ENCODE measurements around the gene FAM184B. TPM values are rescaled to one million over a fixed set of nuclear protein-coding genes. Genes with fewer than 3 reads are reported as not detected.

FAM184B gene
- total RNA-seq, 1 donor from 2014 or later = 0.17 TPM

- no peak for TF ChIP-seq CTCF (IDR thresholded peaks at IDR 0.05; ENCODE audit: unreplicated experiment)
- no peaks in the 10 kb centered on the region for H3K27me3 Mint-ChIP-seq
- H3K4me3 Mint-ChIP-seq (ENCODE audit: low read depth) = no peak overlapping the region
- H3K36me3 Mint-ChIP-seq (ENCODE audit: insufficient read depth) = peaks cover 25% of the 10 kb centered on the region
- H3K4me1 Mint-ChIP-seq (ENCODE audit: low read depth) = peaks cover 17% of the 10 kb centered on the region
- no peak for DNase-seq (ENCODE audit: low spot score, unreplicated experiment)
- H3K9me3 Mint-ChIP-seq (ENCODE audit: low read depth) = no peaks in the 10 kb centered on the region
- no peak overlapping the region for H3K27ac Mint-ChIP-seq
These were observed 161.9 kb downstream of the FAM184B start for GRCh38 chr4:17619416-17620105.

- H3K4me1 Mint-ChIP-seq (ENCODE audit: low read depth) = peaks cover 17% of the 10 kb centered on the region
- no peaks in the 10 kb centered on the region for H3K9me3 Mint-ChIP-seq (ENCODE audit: low read depth)
- no peak for TF ChIP-seq CTCF (IDR thresholded peaks at IDR 0.05; ENCODE audit: unreplicated experiment)
- H3K27ac Mint-ChIP-seq = peak overlapping the region; percentile 78
- no peak overlapping the region for H3K4me3 Mint-ChIP-seq (ENCODE audit: low read depth)
- no peaks in the 10 kb centered on the region for H3K27me3 Mint-ChIP-seq
- no peak for DNase-seq (ENCODE audit: low spot score, unreplicated experiment)
- H3K36me3 Mint-ChIP-seq (ENCODE audit: insufficient read depth) = peaks cover 19% of the 10 kb centered on the region
These were observed 162.5 kb downstream of the FAM184B start for GRCh38 chr4:17618926-17619325.

DNA sequence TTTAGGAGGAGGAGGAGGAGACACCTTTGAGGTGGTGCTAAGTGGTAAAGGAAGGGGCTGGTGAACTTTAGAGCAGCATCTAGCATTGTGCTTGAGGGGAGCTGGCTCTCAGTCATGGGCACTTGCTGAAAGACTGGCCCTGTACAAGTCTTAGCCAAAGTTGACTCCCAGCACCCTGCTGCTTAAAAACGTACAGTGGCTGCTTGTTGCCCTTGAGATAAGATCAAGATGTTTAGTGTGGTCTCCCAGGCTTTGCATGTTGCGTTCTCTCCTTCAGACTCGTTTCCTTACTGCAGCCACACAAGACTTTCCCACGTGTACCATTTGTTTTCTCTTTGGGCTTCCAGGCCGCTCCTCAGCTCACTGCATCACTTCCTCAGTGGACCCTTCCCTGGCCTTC lies 165.1 kb downstream of the FAM184B start:
- no peaks in the 10 kb centered on the region for H3K9me3 Mint-ChIP-seq (ENCODE audit: low read depth)
- H3K27ac Mint-ChIP-seq = peak overlapping the region; percentile 25
- H3K27me3 Mint-ChIP-seq = no peaks in the 10 kb centered on the region
- peak overlapping the region; percentile 66 for H3K4me3 Mint-ChIP-seq (ENCODE audit: low read depth)
- H3K4me1 Mint-ChIP-seq (ENCODE audit: low read depth) = peaks cover 18% of the 10 kb centered on the region
- no peak for DNase-seq (ENCODE audit: low spot score, unreplicated experiment)
- no peak for TF ChIP-seq CTCF (IDR thresholded peaks at IDR 0.05; ENCODE audit: unreplicated experiment)
- H3K36me3 Mint-ChIP-seq (ENCODE audit: insufficient read depth) = peaks cover 10% of the 10 kb centered on the region

DNA sequence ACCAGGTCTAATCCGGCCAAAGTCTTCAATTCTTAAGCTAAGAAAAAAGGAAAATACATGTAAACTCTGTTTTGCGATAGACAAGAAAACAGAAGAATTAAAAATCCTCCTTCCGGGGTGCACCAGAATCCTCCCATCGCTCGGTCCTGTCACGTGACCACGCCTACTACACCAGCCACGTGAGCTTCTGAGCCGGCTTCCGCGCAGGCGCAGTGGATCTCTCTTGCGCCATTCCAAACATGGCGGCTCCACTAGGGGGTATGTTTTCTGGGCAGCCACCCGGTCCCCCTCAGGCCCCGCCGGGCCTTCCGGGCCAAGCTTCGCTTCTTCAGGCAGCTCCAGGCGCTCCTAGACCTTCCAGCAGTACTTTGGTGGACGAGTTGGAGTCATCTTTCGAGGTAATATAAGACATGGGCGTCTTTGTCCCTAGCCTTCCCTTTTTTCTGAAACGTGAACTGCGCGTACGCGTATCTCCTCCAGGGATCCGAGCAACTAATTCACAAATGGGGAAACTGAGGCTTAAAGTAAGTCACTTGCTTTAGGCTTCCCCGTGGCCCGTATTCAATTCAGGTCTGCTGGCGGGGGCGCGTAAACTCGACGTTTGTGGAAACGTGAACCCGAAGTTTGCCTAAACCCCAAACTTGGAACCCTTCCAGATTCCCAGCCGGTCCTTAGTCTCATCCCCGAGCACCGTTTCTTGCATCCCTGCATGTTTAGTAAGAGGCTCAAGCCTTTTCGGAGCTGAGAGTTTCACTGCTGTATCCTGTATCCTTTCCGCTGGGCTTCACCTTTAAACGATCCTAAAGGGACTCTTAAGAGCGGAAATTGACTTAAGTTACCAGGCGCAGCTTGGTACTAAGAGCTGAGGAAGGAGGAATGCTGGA lies 166.8 kb downstream of the FAM184B start, which contains the start of gene MED28:
Gene MED28 (plus strand): TSS at position 226 of the 884 bp plus-strand sequence. CDS start 14 bp downstream, at position 240.
- Mint-ChIP-seq H3K27ac (peak within 1 kb of the TSS; percentile 96), H3K4me3 (ENCODE audit: low read depth) (peak within 1 kb of the TSS; percentile 93), H3K36me3 (ENCODE audit: insufficient read depth) (peaks cover 8% of the 10 kb centered on the region), H3K9me3 (ENCODE audit: low read depth) (no peaks in the 10 kb centered on the region), H3K27me3 (no peaks in the 10 kb centered on the region), H3K4me1 (ENCODE audit: low read depth) (peaks cover 18% of the 10 kb centered on the region)
- TF ChIP-seq CTCF (IDR thresholded peaks at IDR 0.05; ENCODE audit: unreplicated experiment) = no peak
- DNase-seq (ENCODE audit: low spot score, unreplicated experiment) = peak; percentile 93

DNA sequence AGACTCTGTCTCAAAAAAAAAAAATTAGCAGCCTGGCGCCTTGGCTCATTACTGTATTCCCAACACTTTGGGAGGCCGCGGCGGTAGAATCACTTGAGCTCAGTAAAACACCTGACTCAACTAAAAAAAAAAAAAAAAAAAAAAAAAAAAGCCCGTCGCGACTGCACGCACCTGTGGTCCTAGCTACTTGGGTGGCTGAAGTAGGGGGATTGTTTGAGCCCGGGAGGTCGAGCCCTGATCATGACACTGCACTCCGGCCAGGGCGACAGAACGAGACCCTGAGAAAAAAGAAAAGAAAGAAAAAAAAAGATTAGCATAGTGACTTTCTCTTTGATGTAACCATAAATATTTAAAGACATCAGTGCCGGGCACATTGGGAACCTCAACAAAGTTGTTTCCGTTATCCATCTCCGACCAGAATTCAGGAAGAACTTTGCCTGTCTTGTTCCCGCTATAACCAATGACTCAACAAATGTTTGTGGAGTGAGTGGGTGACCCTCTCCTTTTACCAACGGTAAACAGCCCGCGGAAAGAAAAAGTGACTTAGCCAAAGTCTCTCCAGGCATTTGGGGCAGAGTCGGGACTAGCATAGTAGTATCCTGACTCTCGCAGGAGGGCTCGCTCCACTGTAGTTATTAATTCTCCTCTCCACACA lies 167.5 kb downstream of the FAM184B start:
- Mint-ChIP-seq H3K27ac (peak overlapping the region; percentile 96), H3K36me3 (ENCODE audit: insufficient read depth) (peaks cover 4% of the 10 kb centered on the region), H3K4me1 (ENCODE audit: low read depth) (peaks cover 17% of the 10 kb centered on the region), H3K4me3 (ENCODE audit: low read depth) (peak overlapping the region; percentile 93), H3K27me3 (no peaks in the 10 kb centered on the region), H3K9me3 (ENCODE audit: low read depth) (no peaks in the 10 kb centered on the region)
- peak; percentile 13 for DNase-seq (ENCODE audit: low spot score, unreplicated experiment)
- TF ChIP-seq CTCF (IDR thresholded peaks at IDR 0.05; ENCODE audit: unreplicated experiment) = no peak

All from progenitor cell of endocrine pancreas (in vitro differentiated cells).